IMR-90 (cell line): Measurements from ENCODE around the gene SLC6A7.

Experiments
- BHLHE40 ChIP-seq: fragments of 150-350 bp; IDR thresholded peaks from 2 replicates; pipeline ENCODE4 v1.6.1; 2016; ENCODE audit warnings: mild to moderate bottlenecking, low read depth, low read length
- CEBPB ChIP-seq: IDR thresholded peaks from 2 replicates; pipeline ENCODE4 v1.6.1; 2012; ENCODE audit warnings: low read depth, low read length, improper control_type of control experiment
- CTCF ChIP-seq: conservative IDR thresholded peaks from 2 replicates; pipeline ENCODE4 v1.5.1; 2012; ENCODE audit warnings: mild to moderate bottlenecking, low read depth, low read length, improper control_type of control experiment
- MAZ ChIP-seq: IDR thresholded peaks from 2 replicates; pipeline ENCODE4 v1.6.1; 2012; ENCODE audit warnings: low read depth, mild to moderate bottlenecking, low read length, improper control_type of control experiment, moderate library complexity, borderline replicate concordance
- POLR2A ChIP-seq: IDR thresholded peaks from 2 replicates; pipeline ENCODE4 v1.6.1; 2012; ENCODE audit warnings: mild to moderate bottlenecking, low read depth, low read length
- RFX5 ChIP-seq: IDR thresholded peaks from 2 replicates; pipeline ENCODE4 v1.8.0; 2012; ENCODE audit warnings: low read depth, mild to moderate bottlenecking, low read length, moderate library complexity
- TF ChIP-seq, protein P1 (sequence below): fragments of 150-350 bp; IDR thresholded peaks from 2 replicates; pipeline ENCODE4 v1.6.1; 2016; ENCODE audit warnings: low read depth, mild to moderate bottlenecking, low read length, moderate library complexity, borderline replicate concordance
- TF ChIP-seq, protein P2 (sequence below): fragments of 150-350 bp; IDR thresholded peaks from 2 replicates; pipeline ENCODE4 v1.6.1; 2017; ENCODE audit warnings: mild to moderate bottlenecking, antibody characterized with exemption, low read length, low read depth

DNA sequence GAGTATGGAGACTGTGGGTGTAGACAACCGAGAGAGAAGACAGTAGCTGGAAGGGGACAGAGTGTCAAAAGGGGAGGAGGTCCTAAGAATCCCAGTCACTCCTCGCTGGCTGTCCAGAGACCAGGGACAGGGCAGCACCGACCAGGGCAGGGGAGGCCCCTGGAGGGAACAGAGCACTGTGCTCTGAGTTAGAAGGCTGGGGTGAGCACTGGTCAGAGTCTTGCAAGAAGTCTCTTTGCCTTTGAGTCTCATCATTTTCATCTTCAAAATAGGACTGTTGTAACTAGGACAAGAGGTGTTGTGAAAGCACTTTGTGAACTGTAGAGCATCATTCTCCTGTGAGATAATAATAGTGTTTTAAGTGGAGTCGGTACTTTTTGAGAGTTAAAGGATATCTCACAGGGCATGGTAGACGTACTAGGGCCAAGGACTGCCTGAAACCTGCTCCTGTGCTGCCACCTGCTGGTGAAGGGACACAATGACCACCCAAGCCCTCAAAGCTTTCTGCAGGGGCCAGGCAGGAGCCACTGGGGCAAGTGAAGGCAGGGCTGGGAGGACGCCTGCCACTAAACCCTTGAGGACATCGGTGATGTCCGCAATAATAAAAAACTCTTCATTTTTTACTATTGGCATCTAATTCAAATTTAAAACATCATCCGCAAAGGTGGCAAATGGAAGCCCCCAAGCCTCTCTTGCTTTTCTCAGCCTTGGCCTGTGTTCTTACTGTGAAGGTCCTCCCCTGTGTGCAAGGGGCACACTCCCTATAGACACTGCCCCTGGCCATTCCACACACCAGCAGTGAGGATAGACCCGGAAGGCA is 28.2 kb downstream of the SLC6A7 start:
- TF ChIP-seq POLR2A (no peak), CTCF (peak; percentile 92), MAZ (0 out of 2 replicates have a peak, but pooled peaks have one; percentile 26), RFX5 (no peak), CEBPB (no peak), BHLHE40 (no peak)
- TF ChIP-seq, protein P1, sequence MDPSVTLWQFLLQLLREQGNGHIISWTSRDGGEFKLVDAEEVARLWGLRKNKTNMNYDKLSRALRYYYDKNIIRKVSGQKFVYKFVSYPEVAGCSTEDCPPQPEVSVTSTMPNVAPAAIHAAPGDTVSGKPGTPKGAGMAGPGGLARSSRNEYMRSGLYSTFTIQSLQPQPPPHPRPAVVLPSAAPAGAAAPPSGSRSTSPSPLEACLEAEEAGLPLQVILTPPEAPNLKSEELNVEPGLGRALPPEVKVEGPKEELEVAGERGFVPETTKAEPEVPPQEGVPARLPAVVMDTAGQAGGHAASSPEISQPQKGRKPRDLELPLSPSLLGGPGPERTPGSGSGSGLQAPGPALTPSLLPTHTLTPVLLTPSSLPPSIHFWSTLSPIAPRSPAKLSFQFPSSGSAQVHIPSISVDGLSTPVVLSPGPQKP: no peak
- TF ChIP-seq, protein P2, sequence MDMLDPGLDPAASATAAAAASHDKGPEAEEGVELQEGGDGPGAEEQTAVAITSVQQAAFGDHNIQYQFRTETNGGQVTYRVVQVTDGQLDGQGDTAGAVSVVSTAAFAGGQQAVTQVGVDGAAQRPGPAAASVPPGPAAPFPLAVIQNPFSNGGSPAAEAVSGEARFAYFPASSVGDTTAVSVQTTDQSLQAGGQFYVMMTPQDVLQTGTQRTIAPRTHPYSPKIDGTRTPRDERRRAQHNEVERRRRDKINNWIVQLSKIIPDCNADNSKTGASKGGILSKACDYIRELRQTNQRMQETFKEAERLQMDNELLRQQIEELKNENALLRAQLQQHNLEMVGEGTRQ: no peak
